NCI-H774 (cell line): ENCODE data around the gene GASK1B.

Source experiments
- DNase-seq: peaks from one replicate; lab custom pipeline; 2025; lab: John Stamatoyannopoulos, UW

GASK1B gene

GRCh38 chr4:158186815-158187214 lies 14.0 kb upstream of the GASK1B start:
- no peak for DNase-seq

GRCh38 chr4:158182736-158183135 lies 9.9 kb upstream of the GASK1B start:
- no peak for DNase-seq

GRCh38 chr4:158181906-158182305 lies 9.1 kb upstream of the GASK1B start:
- no peak for DNase-seq

GRCh38 chr4:158179465-158179864 lies 6.6 kb upstream of the GASK1B start:
- DNase-seq = no peak

- no peak for DNase-seq
Measured at GRCh38 chr4:158176776-158177175, 4.0 kb upstream of the GASK1B start.

GRCh38 chr4:158176108-158176507 lies 3.3 kb upstream of the GASK1B start:
- DNase-seq = no peak

- DNase-seq = no peak
Measured at GRCh38 chr4:158170691-158171561, 1.9 kb downstream of the GASK1B start.

- no peak for DNase-seq
Measured at GRCh38 chr4:158169931-158170690, 2.7 kb downstream of the GASK1B start.

- no peak for DNase-seq
Measured at GRCh38 chr4:158169506-158169905, 3.3 kb downstream of the GASK1B start.

- no peak for DNase-seq
Measured at GRCh38 chr4:158168606-158169005, 4.2 kb downstream of the GASK1B start.

- DNase-seq = no peak
Measured at GRCh38 chr4:158166701-158167100, 6.1 kb downstream of the GASK1B start.

- no peak for DNase-seq
Measured at GRCh38 chr4:158164768-158165213, 8.0 kb downstream of the GASK1B start.

GRCh38 chr4:158163941-158164767 lies 8.7 kb downstream of the GASK1B start:
- no peak for DNase-seq

- DNase-seq = no peak
Measured at GRCh38 chr4:158162631-158163030, 10.2 kb downstream of the GASK1B start.

GRCh38 chr4:158161551-158162354 lies 11.1 kb downstream of the GASK1B start:
- DNase-seq = no peak

- DNase-seq = no peak
Measured at GRCh38 chr4:158159718-158160094, 13.1 kb downstream of the GASK1B start.

GRCh38 chr4:158159054-158159717 lies 13.6 kb downstream of the GASK1B start:
- DNase-seq = no peak

GRCh38 chr4:158157412-158157811 lies 15.4 kb downstream of the GASK1B start:
- no peak for DNase-seq

GRCh38 chr4:158155656-158156356 lies 17.0 kb downstream of the GASK1B start:
- no peak for DNase-seq

GRCh38 chr4:158147151-158147550 lies 25.7 kb downstream of the GASK1B start:
- DNase-seq = no peak
